ENCODE results near the gene VPS11. TPM values are rescaled to one million over a fixed set of nuclear protein-coding genes. Genes with fewer than 3 reads are reported as not detected.

The VPS11 gene
- total RNA-seq, 4 donors from 2014 or later, result 26.3 to 72.6 (median 37.2) TPM

- DNase-seq, result no peak
- Histone ChIP-seq H3K4me3 (no peak overlapping the region), H3K4me1 (peaks cover 0 to 21% (median 8%) of the 10 kb centered on the region in 4 donors), H3K36me3 (peaks cover 0 to 14% (median 0%) of the 10 kb centered on the region in 3 donors), H3K27ac (no peak overlapping the region), H3K9me3 (no peaks in the 10 kb centered on the region), H3K27me3 (no peaks in the 10 kb centered on the region)
- TF ChIP-seq CTCF (IDR thresholded peaks at IDR 0.05) (no peak), POLR2A (IDR thresholded peaks at IDR 0.05) (no peak)
Measured at GRCh38 chr11:119091966-119092879, 24.6 kb downstream of the VPS11 start.

GRCh38 chr11:119092880-119093842, 25.5 kb downstream of the VPS11 start:
- H3K27me3 ChIP-seq, result no peaks in the 10 kb centered on the region
- peaks cover 0 to 23% (median 0%) of the 10 kb centered on the region in 3 donors for H3K36me3 ChIP-seq
- peak overlapping the region; percentile 78 to 90 (median 84) for H3K4me3 ChIP-seq
- H3K4me1 ChIP-seq, result peaks cover 0 to 21% (median 8%) of the 10 kb centered on the region in 4 donors
- peak overlapping the region in 3 of 4 donors; percentile 95 to 96 (median 95) for H3K27ac ChIP-seq
- no peak for DNase-seq
- TF ChIP-seq CTCF (IDR thresholded peaks at IDR 0.05), result no peak
- TF ChIP-seq POLR2A (IDR thresholded peaks at IDR 0.05), result no peak
- no peaks in the 10 kb centered on the region for H3K9me3 ChIP-seq

GRCh38 chr11:119093942-119094815, 26.6 kb downstream of the VPS11 start:
- peaks cover 0 to 27% (median 0%) of the 10 kb centered on the region in 3 donors for H3K36me3 ChIP-seq
- peak overlapping the region; percentile 78 to 90 (median 84) for H3K4me3 ChIP-seq
- H3K4me1 ChIP-seq, result peaks cover 0 to 21% (median 8%) of the 10 kb centered on the region in 4 donors
- DNase-seq, result peak; percentile 41 to 65 (median 64)
- no peaks in the 10 kb centered on the region for H3K9me3 ChIP-seq
- H3K27me3 ChIP-seq, result no peaks in the 10 kb centered on the region
- no peak for TF ChIP-seq POLR2A (IDR thresholded peaks at IDR 0.05)
- no peak for TF ChIP-seq CTCF (IDR thresholded peaks at IDR 0.05)
- peak overlapping the region; percentile 95 to 96 (median 95) for H3K27ac ChIP-seq

DNA sequence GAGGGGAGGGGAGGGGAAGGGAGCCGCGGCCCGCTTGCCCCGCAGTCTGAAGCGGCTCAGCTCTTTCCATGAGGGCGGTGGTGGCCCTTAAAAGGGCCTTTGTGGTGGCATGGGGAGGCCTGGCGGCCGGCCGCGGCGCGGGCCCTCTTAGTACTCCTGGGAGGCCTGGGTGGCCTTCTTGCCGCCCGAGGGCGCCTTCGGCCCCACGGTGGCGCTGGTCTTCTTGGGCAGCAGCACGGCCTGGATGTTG, 27.1 kb downstream of the VPS11 start:
- Histone ChIP-seq H3K9me3 (no peaks in the 10 kb centered on the region), H3K27me3 (no peaks in the 10 kb centered on the region), H3K36me3 (peaks cover 0 to 27% (median 0%) of the 10 kb centered on the region in 3 donors), H3K27ac (peak overlapping the region; percentile 95 to 96 (median 95)), H3K4me1 (peaks cover 0 to 21% (median 8%) of the 10 kb centered on the region in 4 donors), H3K4me3 (peak overlapping the region; percentile 78 to 90 (median 84))
- TF ChIP-seq CTCF (IDR thresholded peaks at IDR 0.05) (peak; percentile 61 to 83 (median 72)), POLR2A (IDR thresholded peaks at IDR 0.05) (no peak)
- peak; percentile 81 to 94 (median 91) for DNase-seq
